H1 (cell line): Measurements from ENCODE around the gene RAP2C. TPM values are rescaled to one million over a fixed set of nuclear protein-coding genes. Genes with fewer than 3 reads are reported as not detected.

Experiments used
- CTCF ChIA-PET: fragments of 300-600 bp; sonication (Branson Sonifier 250); formaldehyde crosslinking; loops from one replicate; lab custom pipeline; 2021; ENCODE audit not compliant: partially characterized antibody; lab: Charles Lee
- POLR2A ChIA-PET: fragments of 300-600 bp; sonication (Branson Sonifier 250); formaldehyde crosslinking; loops from one replicate; lab custom pipeline; 2021; ENCODE audit warnings: inconsistent platforms; ENCODE audit not compliant: partially characterized antibody; lab: Charles Lee
- DNase-seq, 2 experiments: peaks; one replicate each; pipeline versions ENCODE4 v3.0.0 to v3.0.0-alpha.2; 2010 to 2022; ENCODE audit warnings: low spot score in 2 of 2, low read depth in 1 of 2, mixed read lengths in 1 of 2
- FAIRE-seq: peaks from 2 replicates; lab custom pipeline; 2011; peaks lifted over from hg19 to GRCh38; lab: Jason Lieb, UNC
- H2AFZ ChIP-seq: 2 replicates; pipeline ENCODE4 v1.8.1; 2012; ENCODE audit warnings: low read length, inconsistent platforms
- H2AK5ac ChIP-seq: 2 replicates; pipeline ENCODE4 v1.6.1; 2013; ENCODE audit warnings: low read depth, low read length
- H2BK120ac ChIP-seq: replicated peaks from 2 replicates; pipeline ENCODE3; 2013; ENCODE audit warnings: low read depth, low read length, inconsistent platforms
- H2BK12ac ChIP-seq: 2 replicates; pipeline ENCODE4 v1.6.1; 2013; ENCODE audit warnings: low read depth, low read length
- H2BK15ac ChIP-seq: 2 replicates; pipeline ENCODE4 v1.6.1; 2013; ENCODE audit warnings: low read length
- H2BK20ac ChIP-seq: 2 replicates; pipeline ENCODE4 v1.6.1; 2013; ENCODE audit warnings: low read length
- H2BK5ac ChIP-seq: 2 replicates; pipeline ENCODE4 v1.6.1; 2013; ENCODE audit warnings: low read depth, low read length
- H3K14ac ChIP-seq: 2 replicates; pipeline ENCODE4 v1.6.1; 2013; ENCODE audit warnings: inconsistent platforms; ENCODE audit not compliant: insufficient read length
- H3K18ac ChIP-seq: 2 replicates; pipeline ENCODE4 v1.6.1; 2013; ENCODE audit warnings: low read length; ENCODE audit errors: extremely low read depth
- H3K23ac ChIP-seq: 2 replicates; pipeline ENCODE4 v1.6.1; 2013; ENCODE audit warnings: inconsistent platforms; ENCODE audit not compliant: insufficient read length
- H3K23me2 ChIP-seq: 2 replicates; pipeline ENCODE4 v1.6.1; 2013; ENCODE audit warnings: low read depth, low read length
- H3K27ac ChIP-seq: 2 replicates; pipeline ENCODE4 v1.6.1; 2011; ENCODE audit warnings: low read depth, low read length, inconsistent platforms
- H3K27me3 ChIP-seq, 4 experiments: replicated peaks in 1 of 4; 1 replicate in 1 of 4; 2 replicates in 3 of 4; pipeline versions ENCODE4 v1.6.1 to v1.8.1; 2011 to 2013; ENCODE audit warnings: low read length in 3 of 4, mild to moderate bottlenecking in 3 of 4, inconsistent platforms in 2 of 4, mixed read lengths in 2 of 4, moderate library complexity in 1 of 4; ENCODE audit not compliant: control insufficient read depth in 3 of 4, insufficient read depth in 3 of 4; ENCODE audit errors: extremely low read depth in 1 of 4
- H3K36me3 ChIP-seq, 4 experiments: 2 replicates each; pipeline versions ENCODE4 v1.6.1 to v1.8.1; 2011 to 2013; ENCODE audit warnings: mild to moderate bottlenecking in 4 of 4, low read length in 3 of 4, moderate library complexity in 2 of 4, control low read depth in 1 of 4, inconsistent platforms in 1 of 4; ENCODE audit not compliant: insufficient read depth in 4 of 4, control insufficient read depth in 2 of 4
- H3K4ac ChIP-seq: replicated peaks from 2 replicates; pipeline ENCODE3; 2013; ENCODE audit warnings: low read length, low read depth, mixed read lengths, inconsistent platforms; ENCODE audit not compliant: insufficient read length
- H3K4me1 ChIP-seq, 4 experiments: replicated peaks in 1 of 4; 1 replicate in 1 of 4; 2 replicates in 3 of 4; pipeline versions ENCODE4 v1.6.1 to v1.8.1; 2011 to 2013; ENCODE audit warnings: low read length in 3 of 4, inconsistent platforms in 2 of 4, mixed read lengths in 1 of 4; ENCODE audit not compliant: insufficient read depth in 4 of 4, control insufficient read depth in 3 of 4
- H3K4me2 ChIP-seq, 2 experiments: 2 replicates each; pipeline versions ENCODE4 v1.6.1 to v1.8.1; 2011 to 2013; ENCODE audit warnings: low read depth in 2 of 2, low read length in 2 of 2, control low read depth in 1 of 2, inconsistent platforms in 1 of 2, mild to moderate bottlenecking in 1 of 2; ENCODE audit not compliant: insufficient read depth in 1 of 2
- H3K4me3 ChIP-seq, 4 experiments: fragments of 200-600, 300-600 bp in 1 of 4; sonication (generic), shearing (Covaris generic), sonication (Bioruptor Twin) in 1 of 4; 2 replicates each; pipeline versions ENCODE4 v1.5.1 to v1.8.1; 2011 to 2016; ENCODE audit warnings: low read length in 4 of 4, low read depth in 3 of 4, control low read depth in 2 of 4, inconsistent platforms in 2 of 4, mild to moderate bottlenecking in 2 of 4, mixed read lengths in 1 of 4, moderate library complexity in 1 of 4; ENCODE audit not compliant: insufficient read depth in 2 of 4; ENCODE audit errors: extremely low read depth in 1 of 4
- H3K56ac ChIP-seq: replicated peaks from 2 replicates; pipeline ENCODE3; 2013; ENCODE audit warnings: low read depth, mild to moderate bottlenecking, mixed read lengths, low read length, inconsistent platforms; ENCODE audit not compliant: insufficient read length
- H3K79me1 ChIP-seq: 2 replicates; pipeline ENCODE4 v1.6.1; 2013; ENCODE audit warnings: low read depth, low read length, control low read depth
- H3K79me2 ChIP-seq, 2 experiments: 2 replicates each; pipeline versions ENCODE4 v1.6.1 to v1.8.1; 2012 to 2013; ENCODE audit warnings: low read length in 2 of 2, mild to moderate bottlenecking in 2 of 2, inconsistent platforms in 1 of 2; ENCODE audit not compliant: insufficient read depth in 2 of 2, control insufficient read depth in 1 of 2
- H3K9ac ChIP-seq, 4 experiments: replicated peaks in 1 of 4; 1 replicate in 1 of 4; 2 replicates in 3 of 4; pipeline versions ENCODE4 v1.6.1 to v1.8.1; 2011 to 2013; ENCODE audit warnings: low read depth in 3 of 4, low read length in 3 of 4, control low read depth in 2 of 4, mild to moderate bottlenecking in 2 of 4, moderate library complexity in 2 of 4, inconsistent platforms in 1 of 4; ENCODE audit errors: extremely low read depth in 1 of 4
- H3K9me3 ChIP-seq, 2 experiments: 2 replicates each; pipeline versions ENCODE4 v1.6.1 to v1.8.1; 2012 to 2013; ENCODE audit warnings: mild to moderate bottlenecking in 2 of 2, moderate library complexity in 2 of 2, control low read depth in 1 of 2, inconsistent platforms in 1 of 2, low read depth in 1 of 2, low read length in 1 of 2, mixed read lengths in 1 of 2; ENCODE audit not compliant: insufficient read depth in 2 of 2
- H4K20me1 ChIP-seq, 2 experiments: replicated peaks in 1 of 2; 2 replicates each; pipeline versions ENCODE3 to v1.8.1; 2011 to 2013; ENCODE audit warnings: inconsistent platforms in 2 of 2, low read length in 2 of 2, mild to moderate bottlenecking in 1 of 2; ENCODE audit not compliant: insufficient read depth in 2 of 2, control insufficient read depth in 1 of 2
- H4K5ac ChIP-seq: 2 replicates; pipeline ENCODE4 v1.6.1; 2013; ENCODE audit warnings: low read length, low read depth, mixed read lengths, inconsistent platforms; ENCODE audit not compliant: insufficient read length
- H4K8ac ChIP-seq: 2 replicates; pipeline ENCODE4 v1.8.0; 2013; ENCODE audit warnings: mild to moderate bottlenecking, moderate library complexity, low read length, inconsistent platforms; ENCODE audit not compliant: insufficient read depth; ENCODE audit errors: extremely low read depth
- H4K91ac ChIP-seq: replicated peaks from 2 replicates; pipeline ENCODE3; 2013; ENCODE audit warnings: low read length, mixed read lengths, inconsistent platforms; ENCODE audit not compliant: insufficient read length
- ASH2L ChIP-seq: fragments of 200-600, 300-600 bp; sonication (generic); IDR thresholded peaks from one replicate; pipeline ENCODE4 v1.7.1; 2017; ENCODE audit warnings: low read length
- KDM1A ChIP-seq: fragments of 200-600, 300-600 bp; sonication (generic); IDR thresholded peaks from 2 replicates; pipeline ENCODE4 v1.7.1; 2016; ENCODE audit warnings: mild to moderate bottlenecking, low read length, borderline replicate concordance
- RBBP5 ChIP-seq: IDR thresholded peaks from 2 replicates; pipeline ENCODE4 v1.7.1; 2012; ENCODE audit warnings: low read depth, mild to moderate bottlenecking, inconsistent platforms, low read length, moderate library complexity, borderline replicate concordance
- TEAD4 ChIP-seq: IDR thresholded peaks from 2 replicates; pipeline ENCODE4 v1.6.1; 2012; ENCODE audit warnings: low read depth, low read length, inconsistent platforms, mixed read lengths
- WGBS, 2 experiments: shearing (Covaris generic) in 1 of 2; methylation state at CpG; one replicate each; pipeline versions ENCODE4 v1.1.6 to v1.1.7; 2013 to 2015; ENCODE audit warnings: low lambda C conversion rate in 2 of 2, mixed read lengths in 2 of 2, inconsistent platforms in 1 of 2, low coverage in 1 of 2, missing lambda C conversion rate in 1 of 2; ENCODE audit not compliant: insufficient replicate concordance in 2 of 2, insufficient coverage in 1 of 2, insufficient read length in 1 of 2; ENCODE audit errors: extremely low coverage in 1 of 2, missing lambda C conversion rate in 1 of 2; 5-methylcytosine and 5-hydroxymethylcytosine counted together
- polyA plus RNA-seq, 7 experiments: library from polyadenylated mRNA; depleted of rRNA in 3 of 7; stranded (reverse) in 5 of 7; unstranded in 2 of 7; fragments of >200 nt in 5 of 7; fragments of 200-250 nt in 2 of 7; gene quantifications; 1 replicate in 5 of 7; 2 replicates in 1 of 7; 4 replicates in 1 of 7; pipeline versions ENCODE4 v1.2.1 to v1.2.3, GENCODE V29; 2011 to 2013; ENCODE audit warnings: missing spikeins in 2 of 7, mixed read lengths in 2 of 7
- total RNA-seq: library from RNA; stranded (reverse); fragmentation: NEBNext Ultra II Directional; extraction: Animal tissue kit (Norgen Biotek cat#: 25700); gene quantifications from 2 replicates; pipeline ENCODE4 v1.2.1, GENCODE V29; 2021
- TF ChIP-seq, protein P1 (sequence below): IDR thresholded peaks from 2 replicates; pipeline ENCODE4 v1.6.1; 2012; ENCODE audit warnings: inconsistent platforms

The RAP2C gene
- total and polyA plus RNA-seq, 2 of the 8 experiments (the other 6 are each of a cell fraction or from before 2014, with no cell fraction given), result 4.7 to 20.5 TPM

GRCh38 chrX:132266583-132267355, 47.5 kb upstream of the RAP2C start:
- no peak overlapping the region for H3K18ac ChIP-seq
- WGBS, 2 experiments, result 80% methylated on average over 1 of the region's 1 CpG; no CpG with 5 or more reads in 1 of the 2 experiments
- no peaks in the 10 kb centered on the region for H3K4me1 ChIP-seq
- H3K4me3 ChIP-seq, result no peak overlapping the region
- no peak overlapping the region for H3K9ac ChIP-seq
- H2BK5ac ChIP-seq, result no peak overlapping the region
- H3K14ac ChIP-seq, result no peak overlapping the region
- H2BK20ac ChIP-seq, result no peak overlapping the region
- H3K4me2 ChIP-seq, result no peak overlapping the region
- ChIA-PET POLR2A (no interaction called here), CTCF (interaction anchor here (1.0 kb wide), 1 partner anchor 347 kb away, joined by 3 read pairs; no protein-coding TSS in a partner anchor)
- H3K79me1 ChIP-seq, result no peaks in the 10 kb centered on the region
- no peaks in the 10 kb centered on the region for H4K20me1 ChIP-seq
- H3K36me3 ChIP-seq, result no peaks in the 10 kb centered on the region
- H4K91ac ChIP-seq, result no peak overlapping the region
- H2AK5ac ChIP-seq, result no peak overlapping the region
- no peak overlapping the region for H2BK120ac ChIP-seq
- H3K56ac ChIP-seq, result no peak overlapping the region
- H3K9me3 ChIP-seq, result no peaks in the 10 kb centered on the region
- H3K23me2 ChIP-seq, result no peaks in the 10 kb centered on the region
- H2BK15ac ChIP-seq, result no peak overlapping the region
- H4K8ac ChIP-seq, result no peak overlapping the region
- no peak overlapping the region for H2AFZ ChIP-seq
- H3K23ac ChIP-seq, result no peak overlapping the region
- no peak for FAIRE-seq
- no peak overlapping the region for H4K5ac ChIP-seq
- no peaks in the 10 kb centered on the region for H3K27me3 ChIP-seq
- H3K4ac ChIP-seq, result no peak overlapping the region
- H3K27ac ChIP-seq, result no peak overlapping the region
- no peak overlapping the region for H2BK12ac ChIP-seq
- no peak for DNase-seq
- H3K79me2 ChIP-seq, result no peaks in the 10 kb centered on the region
- TF ChIP-seq, protein P1, sequence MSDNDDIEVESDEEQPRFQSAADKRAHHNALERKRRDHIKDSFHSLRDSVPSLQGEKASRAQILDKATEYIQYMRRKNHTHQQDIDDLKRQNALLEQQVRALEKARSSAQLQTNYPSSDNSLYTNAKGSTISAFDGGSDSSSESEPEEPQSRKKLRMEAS, result no peak
- TF ChIP-seq TEAD4 (no peak), ASH2L (no peak), RBBP5 (no peak), KDM1A (no peak)
